Psoas muscle (tissue), 8 donors: ENCODE data around the gene CBR1. TPM values are rescaled to one million over a fixed set of nuclear protein-coding genes. Genes with fewer than 3 reads are reported as not detected.

ENCODE experiments used
- ATAC-seq, 4 donors: fragments of 200-7000 bp; cut with Tn5 transposase; one replicate each; pipeline ENCODE4 v1.9.1; 2020; ENCODE audit warnings: moderate library complexity in 3 of 4, mild to moderate bottlenecking in 2 of 4
- DNase-seq, 2 donors: peaks; one replicate each; pipeline ENCODE4 v3.0.0-alpha.2; 2020
- H3K27ac ChIP-seq: fragments of 200-600 bp; one replicate; pipeline ENCODE4 v1.8.0; 2022
- H3K27me3 ChIP-seq, 3 donors: fragments of 200-600 bp in 1 of 3; one replicate each; pipeline versions ENCODE4 v1.6.1 to v1.8.0; 2013 to 2022; ENCODE audit warnings: low read length in 2 of 3, mild to moderate bottlenecking in 2 of 3, moderate library complexity in 1 of 3; ENCODE audit not compliant: insufficient read depth in 3 of 3
- H3K36me3 ChIP-seq, 2 donors: fragments of 200-600 bp in 1 of 2; one replicate each; pipeline versions ENCODE4 v1.6.1 to v1.8.0; 2013 to 2022; ENCODE audit warnings: low read depth in 1 of 2, mild to moderate bottlenecking in 1 of 2, moderate library complexity in 1 of 2; ENCODE audit not compliant: insufficient read depth in 1 of 2
- H3K4me1 ChIP-seq: fragments of 200-600 bp; one replicate; pipeline ENCODE4 v1.8.0; 2022
- H3K4me3 ChIP-seq: fragments of 200-600 bp; one replicate; pipeline ENCODE4 v1.8.0; 2022; ENCODE audit warnings: mild to moderate bottlenecking
- H3K9me3 ChIP-seq: fragments of 200-600 bp; one replicate; pipeline ENCODE4 v1.8.0; 2022
- CTCF ChIP-seq: fragments of 200-600 bp; IDR thresholded peaks from one replicate; pipeline ENCODE4 v1.8.0; 2022; ENCODE audit warnings: antibody characterized with exemption
- WGBS, 3 donors: extraction: QIAGEN DNeasy Blood & Tissue Kit; methylation state at CpG; one replicate each; pipeline versions ENCODE4 v1.1.6 to v1.1.7; 2013; 5-methylcytosine and 5-hydroxymethylcytosine counted together
- intact Hi-C, 2 donors: fragments of 100-400 bp; cut with DNase I; formaldehyde crosslinking; loops; one replicate each; pipeline versions ENCODE4 v1.11.0 to v1.14.2; 2022
- polyA plus RNA-seq, 3 donors: library from polyadenylated mRNA; stranded (reverse); fragments of 200-250 nt; gene quantifications; one replicate each; pipeline ENCODE4 v1.2.3, GENCODE V29; 2013
- total RNA-seq, 4 donors: library from RNA; stranded (reverse); fragmentation: NEBNext Ultra II Directional in 2 of 4; extraction: Animal tissue kit (Norgen Biotek cat#: 25700) in 2 of 4; gene quantifications; one replicate each; pipeline versions ENCODE4 v1.2.1 to v1.2.4, GENCODE V29; 2021 to 2023
- donor health status: healthy with polysubstance abuse.
- donor health status: DM: no; HTN: no; CAD: no; lungs with moderate emphysema.
- donor health status: Bipolar disorder and iron deficiency.
- donor health status: healthy.
- donor health status: DM: yes; HTN: yes; CAD: no.
- donor health status: DM: no; HTN: no; CAD: no.
- donor health status: DM: no; HTN: no; CAD: no.
- donor health status: DM: yes; HTN: yes; CAD: no.

CBR1 gene
- total and polyA plus RNA-seq, 7 donors = 15.2 to 94.0 (median 45.9) TPM

GRCh38 chr21:36060159-36060921, 9.5 kb upstream of the CBR1 start, which contains the start of gene SETD4:
Gene SETD4 (minus strand): TSS chr21:36060526. CDS start chr21:36058888, 1,638 bp downstream.
- TF ChIP-seq CTCF = no peak
- DNase-seq (peak; percentile 94 to 97), ATAC-seq (peak; percentile 94 to 97 (median 96))
- intact Hi-C loops = loop anchor here in 1 of 2 donors (5.0 kb wide), 1 partner anchor 42 kb away; no protein-coding TSS in a partner anchor
- H3K4me3 ChIP-seq = peak within 1 kb of the TSS; percentile 95
- peaks cover 31% of the 10 kb centered on the region for H3K4me1 ChIP-seq
- no peaks in the 10 kb centered on the region for H3K9me3 ChIP-seq
- H3K27ac ChIP-seq = peak within 1 kb of the TSS; percentile 94
- no peaks in the 10 kb centered on the region for H3K27me3 ChIP-seq
- whole genome bisulfite sequencing, 3 donors = 0 to 1% (median 1%) methylated on average over 55 to 57 of the region's 57 CpGs
- peaks cover 0 to 34% of the 10 kb centered on the region in 2 donors for H3K36me3 ChIP-seq

- H3K4me3 ChIP-seq = peak overlapping the region; percentile 95
- TF ChIP-seq CTCF = no peak
- no peak overlapping the region for H3K27ac ChIP-seq
- DNase-seq (no peak), ATAC-seq (no peak)
- peaks cover 23% of the 10 kb centered on the region for H3K4me1 ChIP-seq
- intact Hi-C loops = loop anchor here in 1 of 2 donors (5.0 kb wide), 1 partner anchor 41 kb away; no protein-coding TSS in a partner anchor
- peaks cover 0 to 23% of the 10 kb centered on the region in 2 donors for H3K36me3 ChIP-seq
- 96 to 100% (median 97%) methylated on average over 2 of the region's 2 CpGs for WGBS, 3 donors
- H3K27me3 ChIP-seq = no peaks in the 10 kb centered on the region
- H3K9me3 ChIP-seq = no peaks in the 10 kb centered on the region
Observed at GRCh38 chr21:36061445-36061844, 8.4 kb upstream of the CBR1 start.

- 60 to 73% (median 66%) methylated on average over 14 of the region's 14 CpGs for WGBS, 3 donors
- Histone ChIP-seq H3K27ac (no peak overlapping the region), H3K27me3 (no peaks in the 10 kb centered on the region), H3K36me3 (peaks cover 0 to 2% of the 10 kb centered on the region in 2 donors), H3K4me3 (no peak overlapping the region), H3K9me3 (no peaks in the 10 kb centered on the region), H3K4me1 (peaks cover 16% of the 10 kb centered on the region)
- intact Hi-C loops = loop anchor here in 1 of 2 donors (5.0 kb wide), 1 partner anchor 39 kb away; no protein-coding TSS in a partner anchor
- ATAC-seq (no peak), DNase-seq (no peak)
- TF ChIP-seq CTCF = no peak
Observed at GRCh38 chr21:36063375-36064084, 6.3 kb upstream of the CBR1 start.

- Histone ChIP-seq H3K27ac (no peak overlapping the region), H3K36me3 (no peaks in the 10 kb centered on the region), H3K4me3 (no peak overlapping the region), H3K4me1 (peaks cover 11% of the 10 kb centered on the region), H3K27me3 (no peaks in the 10 kb centered on the region), H3K9me3 (no peaks in the 10 kb centered on the region)
- 91 to 93% (median 92%) methylated on average over 4 of the region's 4 CpGs for WGBS, 3 donors
- ATAC-seq = no peak
- no peak for DNase-seq
- TF ChIP-seq CTCF = no peak
- intact Hi-C loops = loop anchor here in 1 of 2 donors (5.0 kb wide), 1 partner anchor 38 kb away; no protein-coding TSS in a partner anchor
Observed at GRCh38 chr21:36064085-36064460, 5.8 kb upstream of the CBR1 start.
